ENCODE measurements around the gene CELSR1. TPM values are rescaled to one million over a fixed set of nuclear protein-coding genes. Genes with fewer than 3 reads are reported as not detected.

The CELSR1 gene
- total RNA-seq, 2 donors from 2014 or later = 24.2 to 38.2 TPM

DNA sequence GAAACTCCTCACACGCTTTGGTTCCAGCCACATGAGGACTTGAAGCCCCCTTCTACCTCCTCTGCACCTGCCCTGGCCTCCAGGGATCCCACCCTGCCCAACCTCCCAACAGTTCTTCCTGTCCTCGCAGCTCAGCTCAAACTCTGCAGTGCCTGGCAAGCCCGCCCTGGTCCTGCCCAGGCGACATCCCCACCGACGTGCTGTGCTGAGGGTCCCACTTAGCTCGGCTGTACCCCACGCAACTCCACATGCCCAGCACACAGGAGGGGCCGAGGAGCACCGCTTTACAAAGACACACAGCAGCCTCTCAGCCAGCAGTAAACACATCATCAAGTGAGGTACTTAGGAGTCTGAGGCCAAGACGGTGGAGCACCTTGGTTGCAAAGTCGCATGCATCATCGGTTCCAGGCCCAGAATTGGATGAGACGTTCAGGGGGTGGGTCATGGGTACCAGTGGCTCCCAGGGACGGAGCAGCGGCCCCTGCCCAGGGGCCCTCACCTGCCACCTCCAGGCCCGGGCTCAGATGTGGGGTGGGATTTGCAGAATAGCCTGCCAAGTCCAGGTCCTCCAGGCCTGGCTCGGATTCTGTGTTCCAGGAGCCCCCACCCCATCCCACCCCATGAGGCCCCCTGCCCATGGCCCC lies 72.6 kb downstream of the CELSR1 start:
- no peak for DNase-seq (ENCODE audit: low spot score)
- H3K36me3 ChIP-seq = no peaks in the 10 kb centered on the region
- TF ChIP-seq POLR2AphosphoS5 (IDR thresholded peaks at IDR 0.05) = no peak
- no peak for TF ChIP-seq POLR2A (IDR thresholded peaks at IDR 0.05)
- TF ChIP-seq, protein P1, sequence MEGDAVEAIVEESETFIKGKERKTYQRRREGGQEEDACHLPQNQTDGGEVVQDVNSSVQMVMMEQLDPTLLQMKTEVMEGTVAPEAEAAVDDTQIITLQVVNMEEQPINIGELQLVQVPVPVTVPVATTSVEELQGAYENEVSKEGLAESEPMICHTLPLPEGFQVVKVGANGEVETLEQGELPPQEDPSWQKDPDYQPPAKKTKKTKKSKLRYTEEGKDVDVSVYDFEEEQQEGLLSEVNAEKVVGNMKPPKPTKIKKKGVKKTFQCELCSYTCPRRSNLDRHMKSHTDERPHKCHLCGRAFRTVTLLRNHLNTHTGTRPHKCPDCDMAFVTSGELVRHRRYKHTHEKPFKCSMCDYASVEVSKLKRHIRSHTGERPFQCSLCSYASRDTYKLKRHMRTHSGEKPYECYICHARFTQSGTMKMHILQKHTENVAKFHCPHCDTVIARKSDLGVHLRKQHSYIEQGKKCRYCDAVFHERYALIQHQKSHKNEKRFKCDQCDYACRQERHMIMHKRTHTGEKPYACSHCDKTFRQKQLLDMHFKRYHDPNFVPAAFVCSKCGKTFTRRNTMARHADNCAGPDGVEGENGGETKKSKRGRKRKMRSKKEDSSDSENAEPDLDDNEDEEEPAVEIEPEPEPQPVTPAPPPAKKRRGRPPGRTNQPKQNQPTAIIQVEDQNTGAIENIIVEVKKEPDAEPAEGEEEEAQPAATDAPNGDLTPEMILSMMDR (IDR thresholded peaks at IDR 0.05) = no peak
- intact Hi-C loops (cut with DNase I) = no loop called here
- WGBS = 81% methylated on average over 18 of the region's 18 CpGs
- H3K4me3 ChIP-seq = no peak overlapping the region
- no peaks in the 10 kb centered on the region for H3K4me1 ChIP-seq (replicated peaks)
- no peaks in the 10 kb centered on the region for H3K27me3 ChIP-seq (replicated peaks; ENCODE audit: insufficient read depth)
- no peaks in the 10 kb centered on the region for H3K9me3 ChIP-seq
- no peak overlapping the region for H3K27ac ChIP-seq

DNA sequence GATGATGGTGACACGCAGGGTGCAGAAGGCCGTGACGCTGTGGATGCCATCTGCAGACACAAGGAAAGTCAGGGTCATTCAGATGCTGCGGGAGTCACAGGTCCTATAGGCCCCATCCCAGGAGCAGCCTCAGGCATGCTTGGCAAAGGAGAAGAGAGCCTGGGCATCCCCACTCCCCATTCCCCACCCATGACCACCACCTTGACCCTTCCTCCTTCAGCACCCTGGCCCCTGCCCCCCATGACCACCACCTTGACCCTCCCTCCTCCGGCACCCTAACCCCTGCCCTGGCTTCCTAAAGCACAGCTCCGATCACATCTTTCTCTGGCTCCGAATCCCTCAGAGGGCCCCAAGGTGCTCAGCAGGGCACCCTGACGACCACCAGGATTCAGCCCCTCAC lies 73.1 kb downstream of the CELSR1 start:
- intact Hi-C loops (cut with DNase I) = no loop called here
- Histone ChIP-seq H3K27me3 (replicated peaks; ENCODE audit: insufficient read depth) (no peaks in the 10 kb centered on the region), H3K4me3 (no peak overlapping the region), H3K27ac (no peak overlapping the region), H3K36me3 (no peaks in the 10 kb centered on the region), H3K4me1 (replicated peaks) (no peaks in the 10 kb centered on the region), H3K9me3 (no peaks in the 10 kb centered on the region)
- TF ChIP-seq POLR2AphosphoS5 (IDR thresholded peaks at IDR 0.05) (no peak), POLR2A (IDR thresholded peaks at IDR 0.05) (no peak)
- TF ChIP-seq, protein P1 (IDR thresholded peaks at IDR 0.05) = no peak
- WGBS = 93% methylated on average over 8 of the region's 8 CpGs
- no peak for DNase-seq (ENCODE audit: low spot score)

DNA sequence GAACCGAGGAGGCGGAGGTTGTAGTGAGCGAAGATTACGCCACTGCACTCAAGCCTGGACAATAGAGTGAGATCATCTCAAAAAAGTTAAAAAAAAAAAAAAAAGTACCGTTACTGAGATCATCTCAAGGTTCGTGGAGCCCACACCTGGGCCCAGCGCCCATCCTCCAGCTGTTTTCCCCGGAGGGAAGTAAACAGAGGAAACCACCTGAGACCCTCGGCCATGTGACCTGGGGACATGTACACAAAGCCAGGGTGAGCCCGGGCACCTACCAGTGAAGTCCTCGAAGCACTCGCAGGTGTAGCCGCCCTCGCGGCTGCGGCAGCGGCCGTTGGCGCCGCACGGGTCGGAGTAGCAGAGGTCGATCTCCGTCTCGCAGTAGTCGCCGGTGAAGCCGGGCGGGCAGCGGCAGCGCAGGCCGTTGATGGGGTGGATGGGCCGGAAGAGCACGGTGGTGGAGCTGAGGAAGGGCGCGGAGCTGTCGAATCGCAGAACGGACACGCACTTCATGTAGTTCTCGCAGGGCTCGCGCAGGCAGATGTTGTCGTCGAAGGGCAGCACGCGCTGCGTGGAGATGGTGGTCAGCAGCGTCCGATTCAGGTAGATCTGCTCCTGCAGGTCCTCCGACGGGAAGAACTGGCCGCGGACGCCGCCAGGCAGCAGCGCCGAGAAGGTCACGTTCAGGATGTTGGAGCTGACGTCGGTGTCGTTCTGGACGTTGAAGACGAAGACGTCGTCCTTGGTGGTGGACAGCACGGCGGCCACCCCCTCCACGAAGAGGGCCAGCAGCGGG lies 73.8 kb downstream of the CELSR1 start:
- no peaks in the 10 kb centered on the region for H3K9me3 ChIP-seq
- no peaks in the 10 kb centered on the region for H3K36me3 ChIP-seq
- 95% methylated on average over 70 of the region's 70 CpGs for WGBS
- intact Hi-C loops (cut with DNase I) = no loop called here
- H3K4me3 ChIP-seq = no peak overlapping the region
- no peaks in the 10 kb centered on the region for H3K4me1 ChIP-seq (replicated peaks)
- H3K27me3 ChIP-seq (replicated peaks; ENCODE audit: insufficient read depth) = no peaks in the 10 kb centered on the region
- H3K27ac ChIP-seq = no peak overlapping the region
- DNase-seq (ENCODE audit: low spot score) = no peak
- TF ChIP-seq POLR2A (IDR thresholded peaks at IDR 0.05) = no peak
- no peak for TF ChIP-seq POLR2AphosphoS5 (IDR thresholded peaks at IDR 0.05)
- TF ChIP-seq, protein P1 (IDR thresholded peaks at IDR 0.05) = no peak

DNA sequence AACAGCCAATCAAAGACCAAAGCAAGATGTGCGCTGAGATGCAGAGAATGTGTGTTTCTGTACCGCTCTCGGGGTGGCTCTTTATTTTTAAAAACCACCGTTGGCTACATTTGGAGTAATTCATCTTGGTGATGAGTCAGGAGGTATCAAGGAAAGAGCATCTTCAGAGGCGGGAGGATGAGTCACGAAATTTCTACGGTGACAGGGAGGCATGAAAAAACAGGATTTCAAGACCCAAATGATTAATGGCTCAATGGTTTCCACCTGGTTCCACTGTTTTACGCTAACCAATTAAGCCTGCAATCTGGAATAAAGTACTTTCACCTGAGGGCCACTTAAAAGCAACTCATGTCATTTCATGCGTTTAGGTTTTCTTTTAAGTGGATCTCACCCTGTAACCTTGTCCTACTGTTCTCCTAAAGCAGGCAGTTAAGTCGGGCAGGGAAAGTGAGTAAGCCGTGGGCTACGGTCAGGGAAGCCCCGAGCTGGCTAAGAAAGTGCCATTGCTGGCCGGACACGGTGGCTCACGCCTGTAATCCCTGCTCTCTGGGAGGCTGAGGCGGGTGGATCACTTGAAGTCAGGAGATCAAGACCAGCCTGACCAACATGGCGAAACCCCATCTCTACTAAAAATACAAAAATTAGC lies 74.6 kb downstream of the CELSR1 start:
- Histone ChIP-seq H3K36me3 (no peaks in the 10 kb centered on the region), H3K4me3 (no peak overlapping the region), H3K4me1 (replicated peaks) (no peaks in the 10 kb centered on the region), H3K9me3 (no peaks in the 10 kb centered on the region), H3K27me3 (replicated peaks; ENCODE audit: insufficient read depth) (no peaks in the 10 kb centered on the region), H3K27ac (no peak overlapping the region)
- no peak for TF ChIP-seq POLR2AphosphoS5 (IDR thresholded peaks at IDR 0.05)
- TF ChIP-seq, protein P1 (IDR thresholded peaks at IDR 0.05) = no peak
- TF ChIP-seq POLR2A (IDR thresholded peaks at IDR 0.05) = no peak
- WGBS = 86% methylated on average over 18 of the region's 18 CpGs
- no peak for DNase-seq (ENCODE audit: low spot score)
- intact Hi-C loops (cut with DNase I) = no loop called here
